GM23338 (cell line): Measurements from ENCODE around the gene HSDL2. TPM values are rescaled to one million over a fixed set of nuclear protein-coding genes. Genes with fewer than 3 reads are reported as not detected.

Experiments used
- ATAC-seq: fragments of 200-7000 bp; cut with Tn5 transposase; 3 replicates; pipeline ENCODE4 v1.9.1; 2020
- DNase-seq: peaks from one replicate; pipeline ENCODE4 v3.0.0-alpha.2; 2015; ENCODE audit warnings: low spot score
- H2AFZ ChIP-seq: fragments of 200-600 bp; sonication (generic); 2 replicates; pipeline ENCODE4 v1.8.0; 2016; ENCODE audit warnings: antibody characterized with exemption, mild to moderate bottlenecking, moderate library complexity
- H3F3A ChIP-seq: fragments of 200-600 bp; sonication (generic); replicated peaks from 2 replicates; pipeline ENCODE4 v1.8.0; 2017; ENCODE audit warnings: antibody characterized with exemption, mixed run types, low read depth
- H3K27ac ChIP-seq: fragments of 200-600 bp; sonication (generic); 2 replicates; pipeline ENCODE4 v1.6.1; 2016; ENCODE audit warnings: low read depth
- H3K27me3 ChIP-seq: fragments of 200-600 bp; sonication (generic); 2 replicates; pipeline ENCODE4 v1.8.0; 2016; ENCODE audit warnings: mild to moderate bottlenecking, mixed run types, moderate library complexity; ENCODE audit not compliant: insufficient read depth
- H3K36me3 ChIP-seq: fragments of 200-600 bp; sonication (generic); 2 replicates; pipeline ENCODE4 v1.8.0; 2016; ENCODE audit warnings: mild to moderate bottlenecking; ENCODE audit not compliant: insufficient read depth
- H3K4me1 ChIP-seq: fragments of 200-600 bp; sonication (generic); 2 replicates; pipeline ENCODE4 v1.8.0; 2016; ENCODE audit warnings: mild to moderate bottlenecking, moderate library complexity; ENCODE audit not compliant: insufficient read depth
- H3K4me2 ChIP-seq: fragments of 200-600 bp; sonication (generic); 2 replicates; pipeline ENCODE4 v1.7.1; 2017; ENCODE audit warnings: mixed run types
- H3K4me3 ChIP-seq: fragments of 200-600 bp; sonication (generic); 2 replicates; pipeline ENCODE4 v1.6.1; 2016; ENCODE audit warnings: mixed run types
- H3K79me2 ChIP-seq: fragments of 200-600 bp; sonication (generic); replicated peaks from 2 replicates; pipeline ENCODE4 v1.8.0; 2017; ENCODE audit warnings: mild to moderate bottlenecking; ENCODE audit not compliant: insufficient read depth
- H3K9me2 ChIP-seq: fragments of 200-600 bp; sonication (generic); 2 replicates; pipeline ENCODE4 v1.8.0; 2017; ENCODE audit not compliant: insufficient read depth
- H4K20me1 ChIP-seq: fragments of 200-600 bp; sonication (generic); replicated peaks from 2 replicates; pipeline ENCODE4 v1.8.0; 2017; ENCODE audit warnings: mild to moderate bottlenecking; ENCODE audit not compliant: insufficient read depth
- H3K27ac Mint-ChIP-seq: 2 replicates; pipeline ENCODE4 v1.8.0; 2020; ENCODE audit warnings: inconsistent platforms, mild to moderate bottlenecking, moderate library complexity, mixed read lengths
- H3K27me3 Mint-ChIP-seq: 3 replicates; pipeline ENCODE4 v1.8.0; 2022; ENCODE audit warnings: low read depth, mild to moderate bottlenecking, moderate library complexity, mixed read lengths, inconsistent platforms; ENCODE audit not compliant: insufficient read depth, poor library complexity
- H3K36me3 Mint-ChIP-seq: 3 replicates; pipeline ENCODE4 v1.8.0; 2021; ENCODE audit warnings: low read depth, mild to moderate bottlenecking, inconsistent platforms, moderate library complexity, mixed read lengths
- H3K4me1 Mint-ChIP-seq: 3 replicates; pipeline ENCODE4 v1.8.0; 2020; ENCODE audit warnings: mild to moderate bottlenecking, inconsistent platforms, mixed read lengths
- H3K4me3 Mint-ChIP-seq: 3 replicates; pipeline ENCODE4 v1.8.0; 2021; ENCODE audit warnings: moderate library complexity, mild to moderate bottlenecking, inconsistent platforms, mixed read lengths
- H3K9me3 Mint-ChIP-seq: 3 replicates; pipeline ENCODE4 v1.8.0; 2020; ENCODE audit warnings: moderate library complexity, mild to moderate bottlenecking, inconsistent platforms, mixed read lengths
- CTCF ChIP-seq, 2 experiments: fragments of 200-600 bp in 1 of 2; sonication (generic) in 1 of 2; conservative IDR thresholded peaks; 2 replicates each; pipeline versions ENCODE4 v1.5.1 to v1.6.1; 2016 to 2017; ENCODE audit warnings: antibody characterized with exemption in 2 of 2, low read depth in 2 of 2, mild to moderate bottlenecking in 2 of 2, moderate library complexity in 1 of 2
- ZNF462 ChIP-seq: fragments of 250-450 bp; sonication (Bioruptor Pico); IDR thresholded peaks from 2 replicates; pipeline ENCODE4 v1.5.0; 2020; ENCODE audit warnings: mild to moderate bottlenecking, moderate library complexity
- polyA plus RNA-seq: library from polyadenylated mRNA; unstranded; fragments of >200 nt; fragmentation: Nextera tagmentation; extraction: Ambion mirVana; gene quantifications from 2 replicates; pipeline ENCODE4 v1.2.1, GENCODE V29; 2016
- total RNA-seq: library from RNA; depleted of rRNA; stranded (reverse); fragments of >200 nt; shearing (Covaris generic); gene quantifications from 2 replicates; pipeline ENCODE4 v1.2.3, GENCODE V29; 2014

Gene HSDL2
- total and polyA plus RNA-seq, 2 experiments from 2014 or later, result 11.4 to 15.3 TPM

- no peak for TF ChIP-seq ZNF462 (CRISPR knock-in tag)
Measured at GRCh38 chr9:112439825-112440224, 59.9 kb downstream of the HSDL2 start (continued).

- H3K27me3 Mint-ChIP-seq, result no peaks in the 10 kb centered on the region
- no peak for ATAC-seq
Measured at GRCh38 chr9:112443200-112443599, 63.3 kb downstream of the HSDL2 start.

More at GRCh38 chr9:112443200-112443599, 63.3 kb downstream of the HSDL2 start:
- H3K9me2 ChIP-seq, result no peaks in the 10 kb centered on the region
- Mint-ChIP-seq H3K27ac (no peak overlapping the region), H3K4me3 (no peak overlapping the region), H3K36me3 (no peaks in the 10 kb centered on the region), H3K4me1 (no peaks in the 10 kb centered on the region), H3K9me3 (no peaks in the 10 kb centered on the region)
- no peaks in the 10 kb centered on the region for H3K79me2 ChIP-seq
- H3K36me3 ChIP-seq, result no peaks in the 10 kb centered on the region
- H3K27me3 ChIP-seq, result no peaks in the 10 kb centered on the region
- DNase-seq, result peak; percentile 45
- no peaks in the 10 kb centered on the region for H4K20me1 ChIP-seq
- H3K4me1 ChIP-seq, result no peaks in the 10 kb centered on the region
- H3F3A ChIP-seq, result no peaks in the 10 kb centered on the region
- TF ChIP-seq ZNF462 (CRISPR knock-in tag), result no peak
- peak; percentile 58 to 61 for TF ChIP-seq CTCF (conservative IDR thresholded peaks at IDR 0.05; ENCODE audit: low read depth in 2 of 2)
- H2AFZ ChIP-seq, result no peak overlapping the region
- H3K27ac ChIP-seq, result no peak overlapping the region
- no peak overlapping the region for H3K4me2 ChIP-seq
- H3K4me3 ChIP-seq, result no peak overlapping the region
